ENCODE measurements around the gene PPP6R1. TPM values are rescaled to one million over a fixed set of nuclear protein-coding genes. Genes with fewer than 3 reads are reported as not detected.

Gene PPP6R1

GRCh38 chr19:55181740-55182139 is 77.1 kb downstream of the PPP6R1 start:
- no peak overlapping the region for H3K27ac ChIP-seq (replicated peaks)
- no peak for TF ChIP-seq CTCF (IDR thresholded peaks at IDR 0.05; ENCODE audit: insufficient read depth, low read length)
- TF ChIP-seq SPI1 (IDR thresholded peaks at IDR 0.05; ENCODE audit: borderline replicate concordance, low read depth) = no peak
- TF ChIP-seq, protein P1, sequence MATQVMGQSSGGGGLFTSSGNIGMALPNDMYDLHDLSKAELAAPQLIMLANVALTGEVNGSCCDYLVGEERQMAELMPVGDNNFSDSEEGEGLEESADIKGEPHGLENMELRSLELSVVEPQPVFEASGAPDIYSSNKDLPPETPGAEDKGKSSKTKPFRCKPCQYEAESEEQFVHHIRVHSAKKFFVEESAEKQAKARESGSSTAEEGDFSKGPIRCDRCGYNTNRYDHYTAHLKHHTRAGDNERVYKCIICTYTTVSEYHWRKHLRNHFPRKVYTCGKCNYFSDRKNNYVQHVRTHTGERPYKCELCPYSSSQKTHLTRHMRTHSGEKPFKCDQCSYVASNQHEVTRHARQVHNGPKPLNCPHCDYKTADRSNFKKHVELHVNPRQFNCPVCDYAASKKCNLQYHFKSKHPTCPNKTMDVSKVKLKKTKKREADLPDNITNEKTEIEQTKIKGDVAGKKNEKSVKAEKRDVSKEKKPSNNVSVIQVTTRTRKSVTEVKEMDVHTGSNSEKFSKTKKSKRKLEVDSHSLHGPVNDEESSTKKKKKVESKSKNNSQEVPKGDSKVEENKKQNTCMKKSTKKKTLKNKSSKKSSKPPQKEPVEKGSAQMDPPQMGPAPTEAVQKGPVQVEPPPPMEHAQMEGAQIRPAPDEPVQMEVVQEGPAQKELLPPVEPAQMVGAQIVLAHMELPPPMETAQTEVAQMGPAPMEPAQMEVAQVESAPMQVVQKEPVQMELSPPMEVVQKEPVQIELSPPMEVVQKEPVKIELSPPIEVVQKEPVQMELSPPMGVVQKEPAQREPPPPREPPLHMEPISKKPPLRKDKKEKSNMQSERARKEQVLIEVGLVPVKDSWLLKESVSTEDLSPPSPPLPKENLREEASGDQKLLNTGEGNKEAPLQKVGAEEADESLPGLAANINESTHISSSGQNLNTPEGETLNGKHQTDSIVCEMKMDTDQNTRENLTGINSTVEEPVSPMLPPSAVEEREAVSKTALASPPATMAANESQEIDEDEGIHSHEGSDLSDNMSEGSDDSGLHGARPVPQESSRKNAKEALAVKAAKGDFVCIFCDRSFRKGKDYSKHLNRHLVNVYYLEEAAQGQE (IDR thresholded peaks at IDR 0.05; ENCODE audit: insufficient replicate concordance, low read depth) = no peak
- no peak for TF ChIP-seq POLR2AphosphoS5 (IDR thresholded peaks at IDR 0.05; ENCODE audit: low read depth)
- no peak for TF ChIP-seq GABPA (IDR thresholded peaks at IDR 0.05; ENCODE audit: low read depth)
- no peak overlapping the region for H3K4me3 ChIP-seq (replicated peaks; ENCODE audit: insufficient read depth, low read length)
- no peak for DNase-seq (ENCODE audit: low read depth in 1 of 2, low spot score in 1 of 2)
- peaks cover 29% of the 10 kb centered on the region for H3K27me3 ChIP-seq (ENCODE audit: insufficient read depth, poor library complexity, severe bottlenecking)

Small RNA genes within 50 kb of the gene (microRNA-seq; reads per million reads assigned to microRNA genes)
- gene MIR6802 (2.4 reads per million), gene MIR6803 (1.8 reads per million), gene MIR6804 (not detected)
